ENCODE measurements around the gene MORC2. TPM values are rescaled to one million over a fixed set of nuclear protein-coding genes. Genes with fewer than 3 reads are reported as not detected.
A peak's percentile ranks its signal among the peaks of the same experiment; 100 is the strongest.

The MORC2 gene
- total and polyA plus RNA-seq, 9 of the 15 experiments (the other 6 are each of a cell fraction or from before 2014, with no cell fraction given): 3.3 to 34.7 (median 16.7) TPM

GRCh38 chr22:30910358-30910757 is 58.2 kb downstream of the MORC2 start:
- ATAC-seq (no peak), FAIRE-seq (no peak), DNase-seq (ENCODE audit: extremely low read depth in 1 of 4, low spot score in 3 of 4) (peak in 1 of 4 experiments; percentile 14)
- Histone ChIP-seq H3K4me2 (ENCODE audit: insufficient read depth, low read length) (no peak overlapping the region), H3K27me3 (ENCODE audit: control insufficient read depth in 2 of 2, insufficient read depth in 2 of 2, low read length in 2 of 2) (no peaks in the 10 kb centered on the region), H3K79me2 (ENCODE audit: control insufficient read depth, insufficient read depth, low read length) (no peaks in the 10 kb centered on the region), H3K9ac (ENCODE audit: insufficient read depth in 1 of 2, low read depth in 2 of 2, low read length in 2 of 2) (no peak overlapping the region), H4K20me1 (replicated peaks; ENCODE audit: control insufficient read depth, insufficient read depth, low read length) (no peaks in the 10 kb centered on the region), H3K4me1 (replicated peaks in 1 of 2; ENCODE audit: control insufficient read depth in 2 of 2, insufficient read depth in 2 of 2, low read length in 2 of 2) (no peaks in the 10 kb centered on the region), H3K9me3 (replicated peaks; ENCODE audit: control insufficient read depth, insufficient read depth, low read depth, low read length) (no peaks in the 10 kb centered on the region), H3K4me3 (no peak overlapping the region), H3K27ac (ENCODE audit: extremely low read depth, low read depth, low read length) (no peak overlapping the region), H3K36me3 (ENCODE audit: control insufficient read depth, insufficient read depth, low read length) (no peaks in the 10 kb centered on the region), H3K9me1 (ENCODE audit: control insufficient read depth, insufficient read depth, low read length) (no peaks in the 10 kb centered on the region), H2AFZ (ENCODE audit: low read depth, low read length) (no peak overlapping the region)
- CTCF ChIA-PET (ENCODE audit: low intra/inter-chr PET ratio): no interaction called here
- intact Hi-C loops (cut with micrococcal nuclease): no loop called here
- TF ChIP-seq NFIC (IDR thresholded peaks at IDR 0.05) (peak; percentile 51), PHB2 (IDR thresholded peaks at IDR 0.05; ENCODE audit: low read depth) (no peak), NRF1 (conservative IDR thresholded peaks at IDR 0.05 in 1 of 2, IDR thresholded peaks at IDR 0.05 in 1 of 2) (no peak)
- BruUV-seq (replicated peaks): no TSS peak
- in situ Hi-C loops (cut with MboI): no loop called here
- 6% methylated on average over 2 of the region's 2 CpGs for WGBS (ENCODE audit: insufficient coverage, low coverage, missing lambda C conversion rate)
- POLR2A ChIA-PET: interaction anchor here (1.1 kb wide), 1 partner anchor 14 kb away, joined by 3 read pairs; no protein-coding TSS in a partner anchor

DNA sequence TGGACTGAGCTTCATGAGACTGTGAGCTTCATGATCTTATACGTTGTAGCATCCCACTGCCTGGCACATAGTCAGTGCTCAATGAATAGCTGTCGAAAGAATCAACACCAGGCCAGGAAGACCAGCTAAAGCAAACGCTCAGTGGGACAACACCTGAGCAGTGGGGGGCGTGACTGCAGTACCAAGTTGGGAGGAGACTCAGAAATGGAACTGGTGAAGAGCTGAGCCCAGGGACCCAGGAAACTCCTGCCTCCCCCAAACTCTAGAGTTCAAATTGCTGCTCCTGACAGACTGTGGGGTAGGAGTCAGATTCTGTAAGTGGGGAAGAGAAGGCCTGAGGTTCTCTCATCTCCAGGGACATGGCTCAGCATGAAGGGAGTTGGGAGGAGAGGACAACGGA is 59.3 kb downstream of the MORC2 start:
- 41% methylated on average over 5 of the region's 5 CpGs for WGBS (ENCODE audit: insufficient coverage, low coverage, missing lambda C conversion rate)
- TF ChIP-seq KAT7 (CRISPR knock-in tag; IDR thresholded peaks at IDR 0.05; ENCODE audit: borderline replicate concordance) (no peak), ZNF507 (tag; conservative IDR thresholded peaks at IDR 0.05) (no peak), ZNF324 (CRISPR knock-in tag; IDR thresholded peaks at IDR 0.05) (no peak), STAT5B (CRISPR knock-in tag; IDR thresholded peaks at IDR 0.05) (no peak), SNAPC5 (CRISPR knock-in tag; IDR thresholded peaks at IDR 0.05) (no peak), ATF2 (CRISPR knock-in tag; IDR thresholded peaks at IDR 0.05) (no peak), HES1 (IDR thresholded peaks at IDR 0.05; ENCODE audit: low read depth) (no peak), KDM1A (IDR thresholded peaks at IDR 0.05) (no peak), ESRRB (CRISPR knock-in tag; IDR thresholded peaks at IDR 0.05; ENCODE audit: borderline replicate concordance) (no peak), MCM5 (IDR thresholded peaks at IDR 0.05; ENCODE audit: low read depth) (no peak)
- TF ChIP-seq, protein P1, sequence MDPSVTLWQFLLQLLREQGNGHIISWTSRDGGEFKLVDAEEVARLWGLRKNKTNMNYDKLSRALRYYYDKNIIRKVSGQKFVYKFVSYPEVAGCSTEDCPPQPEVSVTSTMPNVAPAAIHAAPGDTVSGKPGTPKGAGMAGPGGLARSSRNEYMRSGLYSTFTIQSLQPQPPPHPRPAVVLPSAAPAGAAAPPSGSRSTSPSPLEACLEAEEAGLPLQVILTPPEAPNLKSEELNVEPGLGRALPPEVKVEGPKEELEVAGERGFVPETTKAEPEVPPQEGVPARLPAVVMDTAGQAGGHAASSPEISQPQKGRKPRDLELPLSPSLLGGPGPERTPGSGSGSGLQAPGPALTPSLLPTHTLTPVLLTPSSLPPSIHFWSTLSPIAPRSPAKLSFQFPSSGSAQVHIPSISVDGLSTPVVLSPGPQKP (CRISPR knock-in tag; IDR thresholded peaks at IDR 0.05): no peak
- no peak for ATAC-seq
- BruUV-seq (replicated peaks): no TSS peak
- ChIA-PET CTCF (ENCODE audit: low intra/inter-chr PET ratio) (no interaction called here), POLR2A (interaction anchor here (0.6 to 1.3 kb wide), 4 partner anchors 13 to 242 kb away, joined by 3 to 4 read pairs (median 4); partner anchors contain the start of gene DUSP18)
- no peak overlapping the region for H3K9ac ChIP-seq (ENCODE audit: insufficient read depth in 1 of 2, low read depth in 2 of 2, low read length in 2 of 2)
- H2AFZ ChIP-seq (ENCODE audit: low read depth, low read length): no peak overlapping the region
- FAIRE-seq: no peak
- no peak overlapping the region for H3K27ac ChIP-seq (ENCODE audit: extremely low read depth, low read depth, low read length)
- no peaks in the 10 kb centered on the region for H3K9me3 ChIP-seq (replicated peaks; ENCODE audit: control insufficient read depth, insufficient read depth, low read depth, low read length)
- H3K4me3 ChIP-seq: no peak overlapping the region
- H4K20me1 ChIP-seq (replicated peaks; ENCODE audit: control insufficient read depth, insufficient read depth, low read length): no peaks in the 10 kb centered on the region
- no peaks in the 10 kb centered on the region for H3K36me3 ChIP-seq (ENCODE audit: control insufficient read depth, insufficient read depth, low read length)
- in situ Hi-C loops (cut with MboI) (no loop called here), intact Hi-C loops (cut with micrococcal nuclease) (no loop called here)
- no peaks in the 10 kb centered on the region for H3K9me1 ChIP-seq (ENCODE audit: control insufficient read depth, insufficient read depth, low read length)
- no peaks in the 10 kb centered on the region for H3K79me2 ChIP-seq (ENCODE audit: control insufficient read depth, insufficient read depth, low read length)
- DNase-seq (ENCODE audit: extremely low read depth in 1 of 4, low spot score in 3 of 4): no peak
- H3K4me2 ChIP-seq (ENCODE audit: insufficient read depth, low read length): no peak overlapping the region
- no peaks in the 10 kb centered on the region for H3K27me3 ChIP-seq (ENCODE audit: control insufficient read depth in 2 of 2, insufficient read depth in 2 of 2, low read length in 2 of 2)
- no peaks in the 10 kb centered on the region for H3K4me1 ChIP-seq (replicated peaks in 1 of 2; ENCODE audit: control insufficient read depth in 2 of 2, insufficient read depth in 2 of 2, low read length in 2 of 2)

Measured in K562 (cell line).